Stimulated activated CD4-positive, alpha-beta T cell treated with anti-CD3 and anti-CD28 coated beads, Interleukin-2, amount 100 ng/mL, for 48 hours (primary cell): ENCODE measurements around the gene PITPNM3.
A peak's percentile ranks its signal among the peaks of the same experiment; 100 is the strongest.

Experiments used
- DNase-seq, 2 donors: peaks; one replicate each; pipeline ENCODE4 v3.0.0-alpha.2; 2020

The PITPNM3 gene

DNA sequence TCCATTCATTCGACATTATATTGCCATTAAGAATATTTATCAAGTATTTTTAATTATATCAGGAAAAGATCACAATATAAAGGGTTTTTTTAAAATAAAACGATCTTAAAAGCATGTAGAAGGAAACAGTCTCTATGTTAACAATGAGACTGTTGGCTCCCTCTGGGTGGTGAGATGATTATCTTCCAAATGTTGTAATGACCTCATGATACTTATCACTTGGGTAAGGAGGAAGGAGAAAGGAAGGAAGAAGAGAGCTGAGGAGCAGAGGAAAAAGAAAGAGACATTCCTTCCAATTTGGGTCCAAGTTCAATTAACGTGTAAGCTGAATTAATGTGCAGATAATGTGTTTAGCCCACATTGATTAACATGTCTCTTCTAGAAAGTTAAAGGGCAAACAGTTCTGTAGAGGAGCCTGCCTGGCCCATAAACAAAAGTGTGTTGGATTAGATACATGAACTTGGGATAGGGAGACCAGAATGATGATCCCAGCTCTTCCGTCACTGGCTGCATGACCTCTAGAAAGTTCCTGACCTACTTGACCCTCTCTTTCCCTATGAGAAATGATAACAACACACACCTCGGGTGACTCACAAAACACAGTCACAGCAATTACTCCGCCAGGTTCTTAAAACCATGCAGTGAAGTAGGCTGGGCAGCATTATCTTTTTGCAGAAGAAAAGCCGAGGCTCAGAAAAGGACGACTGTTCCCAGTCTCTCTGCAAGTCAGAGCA, 80.1 kb downstream of the PITPNM3 start:
- DNase-seq, result no peak

DNA sequence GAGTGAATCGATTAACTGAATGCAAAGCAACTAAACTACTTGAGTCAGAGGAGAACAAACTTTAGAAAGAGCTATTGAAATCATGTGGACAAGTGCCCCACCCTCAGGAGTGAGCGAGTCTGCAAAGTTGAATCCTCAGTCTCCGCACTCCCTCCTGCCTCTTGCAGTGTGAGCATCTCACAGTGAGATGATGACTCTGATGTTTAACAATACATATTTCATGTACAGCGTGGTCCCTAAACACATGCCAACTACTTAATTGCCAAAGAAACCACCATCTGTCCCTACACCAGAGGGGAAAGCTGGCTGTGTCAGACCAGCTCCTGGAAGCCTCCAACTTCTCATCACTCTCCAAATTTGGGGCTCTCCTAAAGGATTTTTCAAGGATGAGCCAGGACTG, 80.9 kb downstream of the PITPNM3 start:
- no peak for DNase-seq

DNA sequence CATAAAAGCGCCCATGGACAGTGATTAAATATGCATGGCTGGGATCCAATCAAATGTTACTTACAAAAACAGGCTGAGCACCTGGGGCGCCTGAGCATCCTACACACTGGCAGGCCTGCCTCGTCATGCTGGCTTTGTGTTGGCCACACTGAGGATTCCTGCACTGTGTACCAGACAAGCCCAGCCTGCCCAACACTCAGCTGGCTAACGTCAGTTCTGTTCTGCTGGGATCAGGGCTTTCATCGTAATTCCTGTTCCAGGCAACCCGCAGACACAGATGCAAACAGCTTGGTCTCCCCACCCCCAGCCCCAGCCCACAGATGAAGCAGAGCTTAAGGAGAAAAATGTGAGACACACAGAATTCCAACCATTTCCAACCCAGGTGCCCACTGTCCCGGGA, 81.4 kb downstream of the PITPNM3 start:
- DNase-seq, result no peak

DNA sequence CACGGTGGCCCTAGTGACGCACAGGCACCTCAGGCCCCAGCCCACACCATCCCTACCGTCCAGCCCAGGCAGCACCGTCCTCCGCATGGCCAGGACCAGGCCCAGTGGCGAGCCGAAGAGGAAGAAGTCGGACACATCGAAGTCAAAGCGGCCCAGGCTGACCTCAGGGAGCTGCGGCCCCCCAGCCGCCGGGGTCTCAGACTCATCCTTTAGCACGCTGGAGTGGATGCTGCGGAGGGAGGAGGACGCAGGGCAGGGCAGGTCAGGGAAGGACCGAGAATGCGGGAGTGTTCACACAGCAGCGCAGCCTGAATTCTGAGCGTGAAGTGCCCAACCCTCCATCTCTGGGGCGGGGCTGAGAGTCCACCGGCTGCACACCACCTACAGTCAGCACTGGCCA, 82.0 kb downstream of the PITPNM3 start:
- no peak for DNase-seq

DNA sequence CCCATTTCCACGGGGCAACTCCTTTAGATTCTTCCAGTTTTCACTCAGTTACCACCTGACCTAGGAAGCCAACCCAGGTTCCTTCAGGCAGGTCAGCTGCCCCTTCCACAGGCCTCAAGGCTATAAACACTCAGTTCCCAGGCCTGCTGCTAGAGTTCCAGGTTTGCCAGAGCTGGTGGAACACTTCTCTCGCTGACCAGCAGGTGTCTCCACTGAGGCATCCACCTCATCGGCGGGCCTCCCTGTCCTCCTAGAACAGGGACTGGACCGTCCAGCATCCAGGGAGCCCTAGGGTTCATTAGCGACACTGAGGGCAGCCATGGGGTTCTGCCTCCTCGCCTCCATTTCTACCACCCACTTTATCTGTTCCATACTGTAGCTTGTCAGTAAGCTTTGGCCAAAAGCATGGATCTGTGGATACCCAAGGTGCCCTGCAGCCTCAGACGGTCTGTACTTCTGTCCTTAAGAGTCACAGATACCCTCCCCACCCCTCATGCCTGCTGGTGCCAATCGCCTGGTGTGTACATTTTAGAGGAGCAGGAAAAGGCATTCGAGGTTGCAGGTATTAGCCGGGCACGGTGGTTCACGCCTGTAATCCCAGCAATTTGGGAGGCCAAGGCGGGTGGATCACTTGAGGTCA, 83.1 kb downstream of the PITPNM3 start:
- peak; percentile 64 to 70 for DNase-seq

DNA sequence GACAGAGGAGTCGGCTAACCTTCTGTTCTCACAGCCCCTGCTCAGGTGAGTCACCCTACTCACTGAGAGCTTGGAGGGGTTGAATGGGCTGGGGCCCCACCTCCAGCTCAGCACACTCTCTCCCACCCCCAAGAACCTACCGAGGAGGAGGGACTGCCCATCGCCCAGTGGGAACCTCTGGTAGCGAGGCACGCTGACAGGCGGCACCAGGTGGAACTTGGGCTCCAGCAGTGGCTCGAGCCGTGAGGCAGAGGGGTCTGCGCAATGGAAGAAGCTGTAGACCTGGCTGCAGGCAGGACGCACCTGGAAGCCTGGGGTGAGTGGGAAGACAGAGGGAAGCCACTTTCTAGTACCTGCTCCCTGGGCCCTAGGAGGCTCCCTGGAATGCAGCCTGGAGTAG, 83.8 kb downstream of the PITPNM3 start:
- DNase-seq, result no peak

DNA sequence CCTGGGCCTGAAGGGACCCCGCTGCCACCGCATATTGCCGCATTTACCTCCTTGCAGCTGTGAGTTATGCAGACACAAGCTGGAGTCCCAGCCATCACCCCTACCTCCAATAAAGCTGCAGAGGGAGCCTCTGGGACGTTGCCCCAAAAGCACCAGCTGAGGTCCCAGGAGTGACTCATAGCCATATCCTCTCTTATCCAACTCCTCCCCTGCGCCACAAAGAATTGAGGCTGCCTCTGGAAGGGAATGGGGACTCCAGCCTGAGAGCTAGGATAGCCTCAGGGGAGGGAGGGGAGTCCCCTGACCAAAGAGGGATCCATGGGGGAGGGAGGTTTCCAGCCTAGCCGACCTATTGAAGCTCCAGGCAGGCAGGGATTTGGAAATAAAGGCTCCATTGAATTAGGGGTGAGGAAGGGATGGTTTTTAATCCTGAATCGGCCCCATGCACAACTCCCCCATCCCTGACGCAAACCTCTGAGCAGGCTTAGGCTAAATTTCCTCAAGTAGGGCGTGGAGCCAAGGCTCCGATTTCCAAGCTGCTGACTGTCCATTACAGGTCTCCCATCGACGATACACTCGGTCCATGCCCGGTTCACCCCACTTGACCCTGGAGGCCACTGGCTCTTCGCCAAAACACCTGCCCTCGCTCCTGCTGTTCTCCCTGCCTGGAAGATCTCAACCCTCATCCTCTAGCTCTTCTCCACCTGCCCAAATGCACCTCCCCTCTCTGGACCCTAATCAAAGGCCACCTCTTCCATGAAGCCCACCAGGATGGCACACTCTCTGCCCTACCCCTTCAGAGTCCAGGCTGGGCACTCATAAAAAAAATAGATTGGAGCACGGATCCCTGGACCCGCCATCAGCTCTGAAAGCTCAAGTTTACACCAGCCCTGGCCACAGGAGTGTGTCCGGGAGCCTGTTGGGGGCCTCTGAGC, 84.6 kb downstream of the PITPNM3 start:
- no peak for DNase-seq

DNA sequence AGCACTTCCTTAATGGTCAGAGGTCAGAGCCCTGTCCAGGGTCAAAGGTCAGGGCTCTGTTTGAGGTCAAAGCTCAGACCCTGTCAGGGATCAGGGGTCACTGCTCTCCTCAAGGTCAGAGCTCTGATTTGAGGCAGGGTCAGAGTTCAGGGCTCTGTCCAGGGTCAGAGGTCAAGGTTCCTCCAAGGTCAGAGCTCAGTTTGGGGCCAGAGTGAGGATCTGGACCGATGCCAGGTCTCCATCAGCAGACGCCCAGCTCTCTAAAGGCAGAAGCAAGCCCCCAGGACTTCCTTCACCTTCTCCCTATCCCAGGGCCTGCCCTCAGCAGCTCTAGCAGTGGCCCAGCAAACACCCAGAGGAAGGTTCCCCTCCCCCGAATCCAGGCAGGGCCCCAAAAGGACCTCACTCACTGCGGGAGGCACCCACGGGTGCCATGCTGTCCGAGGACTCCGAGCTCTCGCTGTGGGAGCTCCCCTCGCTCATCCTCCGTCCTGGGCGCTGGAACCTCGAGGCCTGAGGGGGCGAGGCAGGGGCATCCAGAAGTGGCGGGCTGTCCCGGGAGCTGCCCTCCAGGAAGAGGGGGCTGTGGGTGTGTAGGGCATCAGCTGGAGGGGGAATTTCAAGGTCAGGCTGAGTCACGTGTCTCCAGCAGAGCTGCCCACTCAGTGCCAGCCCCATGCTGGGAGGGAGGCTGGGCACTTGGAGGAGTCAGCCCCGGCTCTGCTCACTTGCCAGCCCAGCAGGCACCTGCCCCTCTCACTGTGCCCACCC, 85.4 kb downstream of the PITPNM3 start:
- DNase-seq, result no peak

DNA sequence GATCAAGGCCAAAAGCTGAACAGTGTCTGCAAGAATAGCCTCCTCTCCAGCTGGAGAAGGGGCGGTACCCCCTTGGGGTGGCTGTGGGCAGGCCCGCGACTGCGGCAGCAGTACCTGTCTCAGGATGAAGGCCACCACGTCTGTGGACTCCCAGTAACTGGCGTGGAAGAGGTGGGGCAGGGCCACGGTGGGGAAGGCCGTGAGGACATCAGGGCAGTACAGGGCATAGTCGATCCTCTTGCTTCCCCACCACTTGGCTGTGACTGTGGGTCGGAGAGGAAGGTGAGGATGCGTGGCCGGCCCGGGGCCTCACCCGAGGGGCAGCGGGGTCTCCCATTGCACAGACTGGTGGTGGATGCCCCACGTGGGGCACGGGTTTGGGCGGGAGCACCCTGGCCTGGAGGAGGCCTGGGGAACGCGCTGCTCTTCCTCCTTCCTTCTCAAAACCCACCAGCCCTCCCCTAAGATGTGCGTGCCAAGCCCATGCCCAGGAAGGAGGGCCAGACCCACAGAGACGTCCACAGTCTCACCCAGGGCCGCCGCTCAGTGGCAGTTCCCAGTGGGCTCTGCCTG, 86.1 kb downstream of the PITPNM3 start:
- DNase-seq, result no peak

DNA sequence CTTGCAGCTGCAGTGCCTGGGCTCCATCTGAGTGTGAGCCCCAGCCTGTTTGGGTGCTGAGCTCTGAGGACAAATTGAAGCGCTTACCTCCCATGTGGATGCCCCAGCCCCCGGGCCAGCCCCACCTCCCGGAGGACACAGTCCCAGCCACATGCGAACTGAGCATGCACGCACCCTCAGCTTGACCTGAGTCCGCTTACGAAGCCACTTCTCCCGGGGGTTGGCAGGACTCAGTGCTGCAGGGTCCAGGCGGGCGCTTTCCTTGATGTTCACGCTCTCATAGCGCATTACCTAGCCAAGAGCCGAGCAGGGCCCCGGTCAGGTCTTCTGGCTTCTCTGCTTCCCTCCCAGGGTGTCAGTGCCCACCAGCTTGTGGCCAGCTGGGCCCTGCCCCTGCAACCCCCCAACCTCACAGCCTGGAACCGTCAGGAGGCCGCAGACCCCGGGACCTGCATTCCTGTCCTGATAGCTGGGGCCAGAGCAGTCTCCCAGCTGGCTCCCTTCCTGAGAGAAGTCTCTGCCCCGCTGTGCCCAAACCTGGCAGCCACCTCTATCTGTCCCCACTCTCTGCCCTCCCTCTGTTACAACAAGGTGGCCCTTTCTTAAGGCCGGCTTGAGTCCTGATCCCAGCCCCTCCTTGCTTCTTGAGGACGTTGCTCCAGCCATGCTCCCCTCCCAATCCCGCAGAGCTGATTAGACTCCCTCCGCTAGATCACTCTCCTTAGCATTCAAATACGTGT, 88.1 kb downstream of the PITPNM3 start:
- no peak for DNase-seq

DNA sequence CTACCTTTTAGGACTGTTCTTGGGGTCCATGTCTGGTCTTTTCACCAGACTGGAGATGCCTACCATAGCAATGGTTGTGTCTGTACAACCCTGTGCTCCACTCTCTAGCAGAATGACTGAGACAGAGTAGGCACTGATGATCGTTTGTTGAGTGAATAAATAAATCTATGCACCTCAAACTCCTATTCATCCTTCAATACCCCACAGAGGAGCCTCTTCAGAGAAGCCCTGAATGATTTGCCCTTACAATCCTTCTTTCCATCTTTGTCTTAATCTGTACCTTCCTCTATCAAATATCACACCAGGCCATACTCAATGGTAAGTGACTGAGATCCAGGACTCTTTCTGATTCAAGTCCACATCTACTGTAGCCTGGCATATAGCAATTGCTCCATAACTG, 88.8 kb downstream of the PITPNM3 start:
- no peak for DNase-seq

DNA sequence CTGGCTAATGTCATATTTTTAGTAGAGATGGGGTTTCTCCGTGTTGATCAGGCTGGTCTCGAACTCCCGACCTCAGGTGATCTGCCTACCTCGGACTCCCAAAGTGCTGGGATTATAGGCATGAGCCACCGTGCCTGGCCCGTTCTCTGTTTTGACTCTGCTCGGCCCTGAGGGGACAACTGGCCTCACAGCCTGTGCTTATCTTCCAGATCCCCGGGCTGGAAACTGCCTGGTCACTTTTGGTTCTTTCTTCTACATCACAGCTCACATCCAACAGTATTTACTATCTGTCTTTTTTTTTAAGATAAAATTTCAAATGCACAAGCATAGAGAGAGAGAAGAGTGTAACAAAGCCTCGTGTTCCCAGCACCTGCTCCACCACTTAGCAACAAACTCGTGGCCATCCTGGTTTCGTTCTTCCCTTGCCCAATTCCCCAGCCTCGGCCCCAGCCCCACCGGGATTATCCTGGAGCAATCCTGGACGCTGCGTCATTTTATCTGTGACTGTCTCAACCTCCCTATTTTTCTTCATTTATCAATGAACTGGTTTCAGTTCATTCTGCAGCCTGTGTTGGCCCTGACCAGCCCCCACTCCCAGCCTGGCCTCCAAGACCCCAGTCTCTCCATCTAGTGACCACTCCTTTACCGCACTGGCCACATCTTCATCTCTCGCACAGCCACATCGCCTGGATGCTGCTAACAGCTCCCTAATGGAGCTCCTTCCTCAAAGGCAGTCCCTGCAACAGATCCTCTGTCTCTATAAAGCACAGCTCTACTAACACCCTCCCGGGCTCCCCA, 91.0 kb downstream of the PITPNM3 start:
- no peak for DNase-seq

DNA sequence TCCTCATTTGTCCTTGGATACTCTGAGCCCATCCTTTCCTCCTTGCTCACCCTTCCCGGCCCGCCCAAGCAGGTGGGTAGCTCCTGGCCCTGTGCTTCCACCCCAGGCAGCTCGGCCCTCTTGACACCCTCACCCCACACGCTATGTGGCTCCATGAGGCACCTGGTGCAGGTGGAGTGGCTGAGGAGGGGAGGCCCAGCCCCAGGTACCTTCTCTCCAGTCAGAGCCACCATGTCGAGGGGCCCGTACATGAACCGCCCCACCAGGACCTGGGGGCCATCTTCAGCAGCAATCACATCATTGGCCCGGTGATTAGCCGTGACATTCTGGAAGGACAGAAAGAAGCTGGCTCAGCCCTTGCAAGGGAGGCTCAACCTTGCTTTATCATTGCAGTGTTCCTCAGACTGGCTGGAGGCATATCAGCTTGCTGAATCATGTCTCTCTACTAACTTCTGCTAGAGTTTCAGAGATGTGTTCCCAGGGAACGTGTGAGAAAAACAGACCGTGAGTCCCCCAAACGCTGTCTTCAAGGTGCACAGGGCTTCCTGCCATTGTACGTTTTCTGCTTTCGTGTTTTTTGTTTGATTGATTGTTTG, 91.8 kb downstream of the PITPNM3 start:
- DNase-seq, result no peak

DNA sequence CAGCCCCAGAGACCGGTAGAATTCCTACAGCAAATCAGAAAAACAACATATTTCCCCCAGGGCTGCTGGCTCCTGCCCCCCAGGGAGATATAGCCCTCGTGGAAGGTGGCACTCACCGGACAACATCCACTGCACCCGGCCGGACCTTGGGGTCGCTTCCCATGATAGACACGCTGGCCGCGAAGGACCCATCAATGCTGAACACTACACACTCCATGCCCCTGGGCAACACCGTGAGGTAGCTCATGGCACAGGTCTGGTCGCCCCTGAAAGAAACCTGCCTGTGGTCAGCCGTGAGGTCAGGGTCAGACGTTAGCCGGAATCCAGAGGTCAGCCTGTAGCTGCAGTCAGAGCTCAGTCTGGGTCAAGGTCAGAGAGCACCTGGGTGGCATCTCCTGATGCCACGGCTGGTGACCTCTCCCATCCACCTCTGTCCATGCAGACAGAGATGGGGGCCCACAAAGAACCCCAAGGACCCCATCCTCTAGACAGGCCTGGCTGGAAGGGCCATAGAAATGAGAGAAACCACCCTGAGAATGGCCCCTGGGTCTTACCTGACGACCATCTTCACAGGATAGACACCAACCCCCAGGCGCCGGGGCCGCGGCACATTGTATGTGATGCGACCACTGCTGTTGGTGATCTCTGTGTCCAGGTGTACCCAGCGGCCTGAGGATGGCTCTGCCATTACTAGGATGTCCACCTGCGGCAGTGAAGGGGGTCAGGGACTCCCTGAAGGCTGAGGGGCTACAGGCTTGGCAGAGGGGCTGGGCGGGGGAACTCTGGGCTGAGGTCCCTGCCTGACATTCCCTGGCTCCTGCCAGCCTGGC, 92.5 kb downstream of the PITPNM3 start:
- no peak for DNase-seq

DNA sequence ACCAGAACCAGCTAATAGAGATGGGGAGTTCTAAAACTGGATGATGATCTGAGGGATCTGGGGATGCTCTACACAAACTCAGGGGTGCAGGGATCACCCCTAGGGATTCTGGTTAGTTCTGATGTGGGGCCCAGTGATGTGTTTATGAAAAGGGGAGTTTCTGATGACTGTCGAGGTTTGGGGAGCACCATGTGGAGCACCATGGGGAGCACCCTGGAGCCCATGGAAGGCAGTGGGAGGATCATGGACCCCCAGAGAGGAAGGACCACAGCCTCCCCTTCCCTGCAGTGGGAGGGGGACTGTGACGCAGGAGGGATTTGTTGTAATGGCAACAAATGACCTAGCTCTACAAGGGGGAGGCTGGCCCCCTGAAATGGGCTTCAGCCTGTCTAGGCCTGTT, 93.7 kb downstream of the PITPNM3 start:
- DNase-seq, result no peak

DNA sequence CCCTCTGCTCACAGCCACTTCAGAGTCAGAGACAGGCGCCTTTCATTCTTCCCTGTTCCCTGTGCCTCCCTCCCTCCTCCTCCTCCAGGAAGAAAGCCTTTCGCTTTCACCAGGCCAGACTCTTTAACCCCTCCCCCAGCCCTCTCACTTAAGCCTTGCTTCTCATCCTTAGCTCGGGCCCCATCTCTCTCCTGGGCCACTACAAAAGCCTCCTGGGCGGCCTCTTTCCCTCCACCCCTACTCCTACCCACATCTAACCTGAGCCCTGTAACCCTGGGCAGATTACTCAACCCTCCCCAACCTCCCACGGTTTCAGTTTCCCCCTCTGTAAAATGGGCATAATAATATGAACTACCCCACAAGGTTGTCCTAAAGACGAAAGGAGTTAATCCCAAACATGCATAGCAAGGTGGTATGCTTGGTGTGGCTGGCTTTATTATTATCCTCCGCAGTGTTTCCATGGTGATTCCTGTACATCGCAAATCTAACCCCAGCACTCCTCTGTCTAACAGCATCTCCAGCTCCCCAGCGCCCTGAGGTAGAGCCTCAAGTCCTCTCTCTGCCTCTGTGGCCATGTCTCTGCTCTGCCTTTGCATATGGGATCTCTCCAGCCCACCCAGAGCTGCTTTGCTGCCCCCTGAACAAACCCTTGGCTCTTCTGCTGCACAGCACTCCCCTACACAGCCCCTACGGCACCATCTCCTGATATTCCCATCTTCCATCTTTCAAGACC, 94.4 kb downstream of the PITPNM3 start:
- peak in 1 of 2 donors; percentile 16 for DNase-seq

DNA sequence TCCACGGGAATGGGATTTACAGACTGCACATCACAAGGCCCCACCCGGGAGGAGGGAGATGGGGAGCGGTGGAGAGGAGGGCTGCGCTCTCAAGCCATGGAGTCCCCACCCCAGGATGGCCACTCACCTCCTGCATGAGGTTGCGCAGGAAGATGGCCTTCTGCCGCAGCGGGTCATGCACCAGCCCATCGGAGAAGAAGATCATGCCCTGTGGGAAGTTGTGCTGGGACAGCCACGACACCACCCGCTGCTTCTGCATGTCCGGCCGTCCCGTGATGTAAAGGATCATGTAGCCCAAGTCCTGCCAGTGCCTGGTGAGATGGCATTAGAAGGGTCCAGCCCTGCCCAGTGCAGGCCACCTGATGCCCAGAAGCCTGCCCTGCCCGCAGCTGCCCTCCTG, 95.1 kb downstream of the PITPNM3 start:
- DNase-seq, result no peak

DNA sequence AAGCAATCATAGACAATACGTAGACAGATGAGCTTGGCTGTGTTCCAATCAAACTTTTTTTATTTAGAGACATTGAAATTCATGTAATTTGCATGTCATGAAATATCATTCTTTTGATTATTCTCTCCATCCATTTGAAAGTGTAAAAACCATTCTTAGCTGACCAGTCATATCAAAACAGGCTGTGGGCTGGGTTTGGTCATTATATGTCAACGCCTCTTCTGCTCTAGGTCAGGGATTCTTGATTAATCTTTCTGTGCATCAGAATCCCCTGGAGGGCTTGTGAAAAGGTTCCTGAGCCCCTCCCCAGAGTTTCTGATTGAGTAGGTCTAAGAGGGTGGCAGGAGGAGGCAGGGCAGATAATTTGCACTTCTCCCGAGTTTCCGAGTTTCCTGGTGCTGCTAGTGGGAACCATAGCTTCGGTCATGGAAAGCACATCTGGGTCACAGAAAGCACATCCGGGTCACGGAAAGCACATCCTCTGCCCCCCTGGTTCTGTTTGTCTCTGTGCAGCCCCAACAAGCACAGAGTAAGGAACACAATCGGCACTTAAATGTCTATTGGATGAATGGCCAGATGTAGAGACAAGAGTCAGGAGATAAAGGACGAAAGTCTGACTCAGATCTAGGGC, 95.7 kb downstream of the PITPNM3 start:
- no peak for DNase-seq
